Fibroblast of skin of scalp (primary cell): Measurements from ENCODE around the gene VWA1.
"Not testable (repeated sequence)": the region's sequence is repeated elsewhere in the genome, so short reads cannot be mapped to it uniquely, and the experiment has no call there.

Experiments
- DNase-seq: peaks from one replicate; pipeline ENCODE4 v3.0.0-alpha.2; 2013

VWA1 gene

DNA sequence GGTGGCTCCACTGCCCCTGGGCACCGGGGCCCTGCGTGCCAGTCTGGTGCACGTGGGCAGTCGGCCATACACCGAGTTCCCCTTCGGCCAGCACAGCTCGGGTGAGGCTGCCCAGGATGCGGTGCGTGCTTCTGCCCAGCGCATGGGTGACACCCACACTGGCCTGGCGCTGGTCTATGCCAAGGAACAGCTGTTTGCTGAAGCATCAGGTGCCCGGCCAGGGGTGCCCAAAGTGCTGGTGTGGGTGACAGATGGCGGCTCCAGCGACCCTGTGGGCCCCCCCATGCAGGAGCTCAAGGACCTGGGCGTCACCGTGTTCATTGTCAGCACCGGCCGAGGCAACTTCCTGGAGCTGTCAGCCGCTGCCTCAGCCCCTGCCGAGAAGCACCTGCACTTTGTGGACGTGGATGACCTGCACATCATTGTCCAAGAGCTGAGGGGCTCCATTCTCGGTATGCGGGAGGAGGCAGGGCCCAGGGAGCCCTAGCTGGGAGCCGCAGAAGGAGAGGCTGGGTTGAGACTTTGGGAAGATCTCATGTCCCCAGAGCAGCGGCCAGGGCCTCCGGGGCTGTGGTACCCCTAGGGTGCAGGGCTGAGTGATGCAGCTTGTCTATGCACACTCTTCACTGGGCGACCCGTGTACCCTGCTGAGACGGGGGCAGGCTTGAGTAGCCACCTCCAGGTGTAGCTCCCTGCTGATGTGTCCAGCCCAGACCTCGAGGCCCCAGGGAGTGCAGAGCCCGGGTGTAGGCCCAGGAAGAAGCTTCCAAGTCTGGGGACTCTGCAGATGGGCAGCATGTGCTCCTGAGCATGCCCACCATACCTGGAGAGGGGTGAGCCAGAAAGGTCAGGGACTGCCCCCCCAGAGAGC is 1.8 kb downstream of the VWA1 start:
- DNase-seq: no peak

DNA sequence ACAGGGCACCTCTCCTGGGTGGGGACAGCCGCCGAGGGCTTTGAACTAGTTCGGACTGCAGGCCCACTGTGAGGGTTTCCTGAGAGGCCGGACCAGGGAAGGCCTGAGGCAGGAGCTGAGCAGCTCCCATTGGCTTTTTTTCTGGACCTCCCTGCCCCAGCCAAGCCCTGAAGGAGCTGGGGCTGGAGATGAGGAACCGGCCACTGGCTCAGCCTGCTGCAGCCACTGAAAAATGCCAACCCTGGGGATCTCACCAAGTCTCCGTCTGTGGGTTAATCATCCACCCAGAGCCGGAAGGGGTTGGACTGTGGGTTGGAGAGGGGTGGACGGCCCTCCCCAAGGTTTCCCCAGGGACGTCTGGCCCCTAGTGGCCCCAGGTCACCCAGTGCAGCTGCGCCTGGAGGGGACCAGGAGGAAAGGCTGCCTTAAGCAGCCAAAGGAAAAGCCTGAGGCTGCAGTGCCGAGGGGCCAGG is 2.5 kb downstream of the VWA1 start:
- no peak for DNase-seq

DNA sequence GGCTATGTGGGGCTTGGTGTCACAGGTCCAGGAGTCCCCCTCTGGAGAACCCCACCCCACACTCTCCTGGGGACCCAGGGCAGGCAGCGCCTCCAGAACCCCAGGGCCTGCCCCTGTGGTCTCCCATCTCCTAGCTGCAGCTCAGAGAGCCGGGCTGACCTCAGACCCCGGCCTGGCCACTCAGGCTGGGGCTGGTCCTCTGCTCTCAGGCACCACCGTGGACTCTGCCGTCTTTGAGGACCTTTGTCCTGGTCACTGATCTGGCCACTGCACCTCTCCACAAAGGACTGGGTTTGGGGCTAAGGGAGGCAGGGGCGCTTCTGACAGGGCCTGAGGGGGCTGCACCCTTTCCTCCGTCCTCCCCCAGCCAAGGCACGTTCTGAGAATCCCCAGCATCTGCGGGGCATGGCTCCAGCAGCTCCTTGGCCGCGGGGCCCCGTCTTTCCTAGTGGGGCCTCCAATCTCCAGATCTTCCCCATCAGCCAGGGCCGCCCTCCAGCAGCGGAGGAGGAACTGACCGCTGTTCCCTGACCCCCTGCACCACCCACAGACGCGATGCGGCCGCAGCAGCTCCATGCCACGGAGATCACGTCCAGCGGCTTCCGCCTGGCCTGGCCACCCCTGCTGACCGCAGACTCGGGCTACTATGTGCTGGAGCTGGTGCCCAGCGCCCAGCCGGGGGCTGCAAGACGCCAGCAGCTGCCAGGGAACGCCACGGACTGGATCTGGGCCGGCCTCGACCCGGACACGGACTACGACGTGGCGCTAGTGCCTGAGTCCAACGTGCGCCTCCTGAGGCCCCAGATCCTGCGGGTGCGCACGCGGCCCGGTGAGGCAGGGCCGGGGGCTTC is 3.3 kb downstream of the VWA1 start:
- no peak for DNase-seq

DNA sequence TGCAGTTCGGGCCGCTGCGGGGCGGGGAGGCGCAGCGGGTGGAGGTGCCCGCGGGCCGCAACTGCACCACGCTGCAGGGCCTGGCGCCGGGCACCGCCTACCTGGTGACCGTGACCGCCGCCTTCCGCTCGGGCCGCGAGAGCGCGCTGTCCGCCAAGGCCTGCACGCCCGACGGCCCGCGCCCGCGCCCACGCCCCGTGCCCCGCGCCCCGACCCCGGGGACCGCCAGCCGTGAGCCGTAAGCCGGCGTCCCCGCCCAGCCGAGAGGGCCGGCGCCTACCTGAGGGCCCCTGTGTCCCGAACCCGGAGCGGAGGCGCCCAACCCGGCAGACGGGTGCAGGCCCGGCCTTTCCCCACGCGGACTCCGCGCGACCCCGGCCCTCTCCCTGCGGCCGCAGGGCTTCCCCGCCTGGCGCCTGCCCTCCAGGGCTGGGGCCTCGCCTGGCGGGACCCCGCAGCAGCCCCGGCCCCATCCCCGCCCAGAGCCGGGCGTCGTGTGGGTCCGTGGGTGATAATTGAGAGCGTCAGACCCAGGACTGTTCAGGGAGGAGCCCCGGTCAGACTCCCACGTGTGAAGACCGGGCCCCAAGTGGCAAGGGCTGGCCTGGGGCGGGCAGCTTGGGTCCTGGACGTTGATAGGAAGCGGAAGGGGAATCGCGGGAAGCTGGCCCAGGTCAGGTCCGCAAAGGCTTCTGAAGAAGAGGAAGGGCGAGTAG is 4.2 kb downstream of the VWA1 start:
- no peak for DNase-seq

DNA sequence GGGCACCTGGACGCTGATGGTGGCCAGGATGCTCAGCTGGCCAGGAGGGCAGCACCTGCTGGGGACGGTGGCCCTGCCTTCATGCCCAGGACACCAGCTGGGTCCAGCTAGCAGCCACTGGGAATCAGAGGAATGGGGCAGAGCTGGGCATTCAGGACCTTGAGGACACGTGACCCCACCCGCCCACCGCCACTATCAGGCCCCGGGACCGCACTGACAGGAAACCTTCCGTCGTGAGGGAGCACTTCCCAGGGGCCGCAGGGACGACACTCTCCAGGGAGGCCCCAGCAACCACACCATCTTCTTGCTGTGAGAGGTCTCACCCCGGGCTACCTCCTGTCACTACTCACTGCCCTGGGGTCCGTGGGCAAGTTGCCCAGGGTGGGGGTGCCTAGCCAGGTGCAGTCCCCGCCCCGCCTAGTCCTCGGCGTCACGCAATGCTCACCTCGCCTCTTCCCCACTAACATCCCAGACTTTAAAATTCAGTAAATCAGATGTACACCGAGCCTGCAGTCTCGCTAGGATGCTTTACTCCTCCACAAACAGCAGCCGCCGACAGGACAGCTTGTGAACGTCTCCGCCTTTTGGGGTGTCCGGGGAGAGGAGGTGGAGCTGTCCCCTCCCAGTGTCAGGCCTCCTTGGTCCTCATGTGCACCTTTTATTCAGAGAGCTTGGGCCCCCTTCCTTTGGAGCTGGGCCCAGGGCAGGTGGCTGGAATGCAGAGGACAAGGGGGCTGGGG is 4.9 kb downstream of the VWA1 start:
- DNase-seq: no peak

DNA sequence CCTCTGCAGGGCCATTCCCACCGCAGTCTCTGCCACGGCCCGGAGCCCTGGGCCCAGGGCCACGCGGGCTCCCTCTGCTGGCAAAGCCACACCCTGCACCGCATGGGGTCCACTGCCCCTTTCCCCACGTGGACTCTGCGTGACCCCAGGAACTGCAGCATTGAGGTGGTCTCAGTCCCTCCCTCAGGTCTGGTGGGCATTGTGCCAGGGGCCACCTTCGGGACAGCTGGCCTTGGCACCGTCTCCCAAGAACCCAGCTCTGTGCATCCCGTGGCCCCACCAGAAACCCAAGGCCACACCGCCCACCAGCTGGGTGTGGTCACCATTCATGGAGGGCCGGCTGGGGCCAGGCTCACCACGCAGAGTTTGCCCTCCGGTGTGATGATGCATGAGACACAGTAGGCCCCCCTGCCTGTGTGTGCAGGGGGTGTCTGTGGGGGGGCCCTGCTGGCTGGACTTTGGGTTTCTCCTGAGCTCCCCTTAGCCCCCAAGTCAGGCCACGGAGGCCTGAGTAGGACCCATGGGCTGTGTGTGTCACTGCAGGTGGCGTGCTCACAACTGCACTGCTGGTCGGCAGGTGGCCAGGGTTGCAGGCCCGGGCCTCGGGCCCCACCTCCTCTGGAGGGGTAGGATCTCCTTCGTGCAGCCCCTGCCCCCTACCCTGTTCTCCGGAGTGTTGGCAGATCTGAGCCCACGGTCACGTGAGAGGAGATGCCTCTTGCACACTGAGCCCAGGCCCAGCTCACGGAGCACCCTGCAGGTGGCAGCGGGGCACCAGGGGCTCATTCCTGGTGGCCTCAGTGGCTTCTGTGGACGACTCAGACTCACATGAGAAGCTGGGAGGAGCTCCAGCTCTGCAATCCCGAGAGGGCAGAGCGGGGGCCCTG is 5.8 kb downstream of the VWA1 start:
- DNase-seq: peak; percentile 39

DNA sequence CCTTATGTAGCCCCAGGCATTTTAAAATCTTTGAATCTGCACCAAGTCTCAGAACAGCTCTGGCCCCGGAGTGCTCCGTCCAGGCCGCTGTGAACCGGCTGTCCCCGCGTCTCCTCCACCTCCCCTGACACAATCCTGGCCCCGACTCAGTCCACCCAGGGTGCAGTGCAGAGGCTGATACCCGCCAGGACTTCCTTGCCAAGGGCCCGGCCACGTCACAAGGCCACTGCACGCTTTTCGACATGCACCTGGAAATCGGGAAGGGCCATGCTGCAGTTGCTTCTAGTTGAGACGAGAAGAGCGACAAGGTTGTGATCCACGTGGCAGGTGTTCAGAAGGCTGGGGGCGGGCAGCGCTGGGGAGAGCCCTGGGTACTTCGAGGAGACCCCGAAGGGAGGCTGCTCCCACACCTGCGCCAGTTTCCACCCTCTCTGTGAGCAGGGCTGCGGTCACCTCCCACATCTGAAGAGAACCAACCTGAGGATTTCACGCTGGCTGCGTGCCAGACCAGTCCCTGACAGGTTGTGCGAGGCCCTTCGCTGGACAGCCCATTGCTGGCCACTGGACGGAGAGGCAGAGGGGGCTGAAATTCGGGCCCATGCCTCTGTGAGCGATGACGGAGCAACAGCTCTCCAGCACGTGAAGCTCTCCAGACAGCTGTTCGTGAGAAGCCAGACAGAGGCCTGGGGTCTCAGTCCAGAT is 6.7 kb downstream of the VWA1 start:
- no peak for DNase-seq

DNA sequence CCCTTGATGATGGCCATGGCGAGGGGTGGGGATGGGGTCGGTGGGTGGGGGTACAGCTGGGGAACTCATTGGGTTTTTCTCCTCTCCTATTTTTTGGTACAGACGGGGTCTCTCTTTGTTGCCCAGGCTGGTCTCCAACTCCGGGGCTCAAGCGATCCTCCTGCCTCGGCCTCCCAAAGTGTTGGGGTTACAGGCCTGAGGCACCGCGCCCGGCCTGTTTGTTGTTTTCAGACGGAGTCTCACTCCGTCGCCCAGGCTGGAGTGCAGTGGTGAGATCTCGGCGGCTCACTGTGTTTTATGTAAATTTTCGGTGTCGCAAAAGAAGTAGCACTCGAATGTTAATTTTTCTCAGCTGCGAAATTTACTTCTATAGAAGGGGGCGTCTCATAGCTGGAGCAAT is 11.1 kb downstream of the VWA1 start:
- not testable (repeated sequence) for DNase-seq

DNA sequence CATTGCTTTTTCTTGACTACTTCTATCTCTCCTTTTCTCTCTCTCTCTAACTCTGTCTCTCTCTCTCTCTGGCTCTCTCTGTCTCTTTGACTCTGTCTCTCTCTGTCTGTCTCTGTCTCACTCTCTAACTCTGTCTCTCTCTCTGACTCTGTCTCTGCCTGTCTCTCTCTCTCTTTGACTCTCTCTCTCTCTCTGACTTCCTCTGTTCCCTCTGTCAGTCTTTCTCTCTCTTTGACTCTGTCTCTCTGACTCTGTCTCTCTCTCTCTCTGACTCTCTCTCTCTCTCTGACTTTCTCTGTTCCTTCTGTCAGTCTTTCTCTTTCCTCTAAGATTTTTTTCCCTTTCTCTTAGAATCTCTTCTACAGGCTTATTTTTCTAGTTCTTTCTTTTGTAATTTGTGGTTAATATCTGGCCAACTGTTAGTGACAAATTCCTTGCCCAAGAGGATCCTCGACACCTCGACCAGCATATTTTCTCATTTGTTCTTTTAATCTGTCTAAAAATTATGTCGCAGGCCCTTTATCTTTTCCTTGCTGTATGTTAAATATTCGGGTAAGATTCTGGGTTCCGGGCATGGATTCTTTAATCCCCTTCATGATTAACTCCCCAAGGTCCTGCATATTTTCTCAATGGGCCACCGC is 13.7 kb downstream of the VWA1 start, which contains the start of gene ATAD3C:
Gene ATAD3C (plus strand): TSS at position 591 of the 641 bp plus-strand sequence. CDS start 995 bp downstream, outside the sequence.
- DNase-seq: no peak

DNA sequence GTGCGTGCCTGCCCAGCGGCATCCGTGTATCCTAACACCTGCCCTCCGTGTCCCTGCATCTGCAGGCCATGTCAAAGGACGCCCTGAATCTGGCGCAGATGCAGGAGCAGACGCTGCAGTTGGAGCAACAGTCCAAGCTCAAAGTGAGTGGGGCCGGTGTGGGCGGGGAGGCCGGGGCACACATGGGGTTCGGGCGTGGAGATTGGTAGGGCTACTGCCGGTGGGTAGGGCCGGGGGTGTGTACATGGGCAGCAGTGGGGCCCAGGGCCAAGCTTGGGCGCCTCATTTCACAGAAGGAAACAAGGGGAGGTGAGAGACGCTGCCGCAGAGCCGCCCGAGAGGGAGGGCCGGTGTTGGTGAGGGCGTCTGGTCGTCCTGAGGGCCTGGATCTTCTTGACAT is 15.1 kb downstream of the VWA1 start:
- not testable (repeated sequence) for DNase-seq

DNA sequence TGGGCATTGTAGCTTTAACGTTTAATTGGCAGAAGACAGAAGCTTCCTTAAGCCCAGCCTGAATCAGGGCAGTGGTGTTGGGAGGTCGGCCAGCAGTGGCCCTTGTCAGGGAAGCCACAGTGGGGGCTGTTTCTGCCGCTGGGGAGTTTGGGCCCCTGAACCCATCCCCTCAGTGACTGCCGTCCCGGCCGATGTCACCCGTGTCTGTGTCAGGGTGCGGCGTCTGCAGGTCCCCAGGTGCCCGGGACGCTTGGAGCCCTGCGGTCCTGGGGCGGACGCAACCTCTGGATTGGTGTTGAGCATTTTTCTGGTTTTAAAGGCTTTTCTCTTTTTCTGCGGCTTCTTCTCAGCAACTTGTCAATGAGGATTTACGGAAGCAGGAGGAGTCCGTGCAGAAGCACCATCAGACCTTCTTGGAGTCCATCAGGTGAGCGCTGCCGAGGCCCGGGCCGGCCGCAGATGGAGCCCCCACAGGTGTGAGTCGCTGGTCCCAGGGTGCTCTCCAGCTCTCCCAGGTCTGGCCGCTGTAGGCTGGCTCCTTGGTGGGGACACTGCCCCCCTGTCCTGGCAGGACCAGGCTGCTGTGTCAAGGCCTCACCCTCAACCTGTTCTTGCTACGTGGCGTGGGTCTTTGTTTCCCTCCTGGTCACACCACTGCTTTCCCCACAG is 16.3 kb downstream of the VWA1 start:
- no peak for DNase-seq

DNA sequence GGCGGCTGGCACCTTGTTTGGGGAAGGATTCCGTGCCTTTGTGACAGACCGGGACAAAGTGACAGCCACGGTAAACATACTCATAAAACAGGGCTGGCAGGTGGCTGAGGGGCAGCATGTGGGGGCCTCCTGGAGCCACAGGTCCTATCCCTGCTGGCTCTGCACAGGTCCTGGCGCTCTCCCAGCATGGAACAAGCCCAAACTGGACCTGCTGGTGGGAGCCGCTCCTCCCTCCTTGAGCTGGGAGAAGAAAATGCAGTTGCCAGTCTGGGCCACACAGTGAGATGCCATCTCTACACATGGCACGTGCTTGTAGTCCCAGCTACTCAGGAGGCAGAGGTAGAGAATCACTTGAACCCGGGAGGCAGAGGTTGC is 16.9 kb downstream of the VWA1 start:
- not testable (repeated sequence) for DNase-seq

DNA sequence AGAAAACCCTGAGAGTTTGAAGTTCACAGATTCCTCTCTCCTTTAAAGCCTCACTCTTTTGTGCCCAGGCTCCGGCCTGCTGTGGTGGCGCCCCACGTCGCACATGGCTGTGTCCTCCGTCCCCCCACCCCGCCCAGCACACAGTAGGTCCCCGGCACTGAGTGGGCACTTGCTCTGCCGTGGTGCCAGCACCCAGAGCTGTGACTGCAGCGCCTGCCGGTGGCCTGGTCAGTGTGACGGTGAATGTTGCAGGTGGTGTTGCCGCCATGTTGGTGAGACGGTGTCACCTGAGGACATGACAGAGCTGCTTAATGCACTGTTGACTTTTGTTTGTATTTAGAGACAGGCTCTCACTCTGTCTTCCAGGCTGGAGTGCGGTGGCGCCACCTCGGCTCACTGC is 17.4 kb downstream of the VWA1 start:
- DNase-seq: no peak

DNA sequence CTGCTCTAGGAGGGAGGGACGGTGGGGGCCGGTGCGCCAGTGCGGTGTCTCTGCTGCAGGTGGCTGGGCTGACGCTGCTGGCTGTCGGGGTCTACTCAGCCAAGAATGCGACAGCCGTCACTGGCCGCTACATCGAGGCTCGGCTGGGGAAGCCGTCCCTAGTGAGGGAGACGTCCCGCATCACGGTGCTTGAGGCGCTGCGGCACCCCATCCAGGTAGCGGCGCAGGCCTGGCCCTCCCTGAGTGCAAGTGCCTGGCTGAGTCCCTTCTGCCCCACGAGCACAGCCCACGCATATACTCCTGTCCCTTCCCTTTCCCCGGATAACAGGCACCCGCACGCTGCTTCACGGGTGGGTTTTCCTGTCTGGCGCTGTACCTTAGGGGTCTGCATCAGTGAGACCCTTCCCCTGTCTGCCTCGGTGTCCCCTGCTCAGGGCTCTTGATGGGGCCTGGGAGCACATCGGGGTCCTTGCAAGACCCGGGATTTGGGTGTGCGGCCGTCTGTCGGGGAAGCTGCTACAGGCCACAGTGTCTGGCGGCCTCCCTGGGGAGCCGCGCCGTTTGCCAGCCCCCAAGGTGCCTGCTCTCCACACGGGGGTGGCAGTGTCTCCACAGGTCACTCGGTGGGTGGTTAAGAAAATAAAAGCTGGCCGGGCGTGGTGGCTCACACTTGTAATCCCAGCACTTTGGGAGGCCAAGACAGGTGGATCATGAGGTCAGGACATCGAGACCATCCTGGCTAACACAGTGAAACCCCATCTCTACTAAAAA is 19.0 kb downstream of the VWA1 start:
- not testable (repeated sequence) for DNase-seq

DNA sequence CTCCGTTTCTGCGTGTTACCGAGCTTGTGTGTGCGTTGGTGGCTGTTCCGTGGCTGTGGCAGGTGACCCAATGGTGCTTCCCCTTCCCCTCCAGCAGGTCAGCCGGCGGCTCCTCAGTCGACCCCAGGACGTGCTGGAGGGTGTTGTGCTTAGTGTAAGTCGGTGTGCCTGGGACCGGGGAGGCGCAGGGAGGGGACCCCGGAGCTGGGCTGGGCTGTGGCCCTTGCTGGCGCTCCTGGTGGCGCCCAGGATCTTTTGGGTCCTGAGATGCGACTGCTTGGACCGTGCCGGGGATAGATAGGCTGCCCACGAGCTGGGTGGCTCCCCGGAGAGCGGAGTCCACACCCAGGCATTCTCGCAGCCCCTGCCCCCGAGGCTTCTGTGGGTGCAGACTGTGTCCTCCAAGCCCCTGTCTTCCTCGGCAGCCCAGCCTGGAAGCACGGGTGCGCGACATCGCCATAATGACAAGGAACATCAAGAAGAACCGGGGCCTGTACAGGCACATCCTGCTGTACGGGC is 19.9 kb downstream of the VWA1 start:
- DNase-seq: no peak

DNA sequence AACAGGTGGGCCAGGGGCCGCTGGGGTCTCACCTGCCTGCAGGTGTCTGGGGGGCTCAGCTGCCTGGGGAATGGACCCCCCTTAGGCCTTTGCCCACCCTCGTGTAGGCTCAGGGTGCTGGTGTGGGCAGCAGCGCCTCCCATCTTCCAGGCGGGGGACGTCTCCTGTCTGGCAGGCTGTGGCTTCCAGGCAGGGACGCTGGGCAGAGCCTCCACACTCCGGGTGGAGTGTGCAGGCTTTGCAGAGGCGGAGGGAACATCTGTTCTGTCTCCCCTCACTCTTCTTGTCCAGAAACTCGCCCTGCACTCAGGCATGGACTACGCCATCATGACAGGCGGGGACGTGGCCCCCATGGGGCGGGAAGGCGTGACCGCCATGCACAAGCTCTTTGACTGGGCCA is 20.4 kb downstream of the VWA1 start:
- not testable (repeated sequence) for DNase-seq

DNA sequence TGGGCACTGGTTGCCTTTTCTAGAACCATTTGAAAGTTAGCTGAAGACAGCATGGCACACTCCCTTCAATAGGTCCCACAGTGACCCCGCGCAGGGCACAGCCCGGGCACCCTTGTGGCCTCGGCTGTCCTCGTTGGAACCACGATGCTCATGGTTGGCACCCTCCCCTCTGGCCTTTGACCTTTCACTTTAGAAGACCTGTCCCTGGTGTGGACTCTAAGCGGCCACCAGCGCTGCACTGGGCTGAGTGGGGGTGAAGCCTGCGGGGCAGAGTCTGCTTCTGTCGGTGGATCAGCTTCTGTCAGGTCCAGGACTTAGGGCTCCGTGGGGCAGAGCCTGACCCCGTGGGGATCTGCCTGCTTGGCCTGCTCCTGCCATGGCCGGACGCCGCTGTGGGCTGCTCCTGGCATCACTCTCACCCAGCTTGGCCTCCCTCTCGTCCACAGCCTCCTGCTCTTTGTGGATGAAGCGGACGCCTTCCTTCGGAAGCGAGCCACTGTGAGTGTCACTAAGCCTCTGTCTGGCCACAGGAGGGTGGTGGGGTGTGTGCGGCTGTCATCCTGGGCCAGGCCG is 21.3 kb downstream of the VWA1 start:
- not testable (repeated sequence) for DNase-seq

DNA sequence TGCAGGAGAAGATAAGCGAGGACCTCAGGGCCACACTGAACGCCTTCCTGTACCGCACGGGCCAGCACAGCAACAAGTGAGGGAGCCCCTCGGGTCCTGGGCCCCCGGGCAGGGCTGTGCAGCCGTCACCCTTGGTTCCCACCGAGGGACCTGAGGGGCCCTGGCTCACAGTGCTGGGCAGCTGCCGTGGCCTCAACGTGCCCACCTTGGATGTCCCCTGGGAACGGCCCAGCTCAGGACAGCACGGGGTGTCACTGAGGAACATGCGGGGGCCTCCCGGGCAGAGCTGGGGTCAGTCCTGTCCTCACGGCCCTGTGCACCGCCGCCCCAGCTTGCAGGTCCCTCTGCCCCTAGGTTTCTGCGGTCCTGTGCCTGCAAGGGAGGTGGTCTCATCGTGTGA is 23.7 kb downstream of the VWA1 start:
- DNase-seq: not testable (repeated sequence)
